H7 (cell line): ENCODE measurements around the gene EIF4A3. TPM values are rescaled to one million over a fixed set of nuclear protein-coding genes. Genes with fewer than 3 reads are reported as not detected.

Experiments
- DNase-seq: peaks from one replicate; pipeline ENCODE4 v3.0.0; 2012
- H3K27me3 ChIP-seq: 2 replicates; pipeline ENCODE4 v1.6.0; 2011; ENCODE audit warnings: mild to moderate bottlenecking, low read length; ENCODE audit not compliant: control insufficient read depth, insufficient read depth
- H3K36me3 ChIP-seq: replicated peaks from 2 replicates; pipeline ENCODE4 v1.5.1; 2011; ENCODE audit warnings: low read length; ENCODE audit not compliant: control insufficient read depth, insufficient read depth
- H3K4me3 ChIP-seq: 2 replicates; pipeline ENCODE4 v1.5.1; 2011; ENCODE audit warnings: low read depth, mild to moderate bottlenecking, control low read depth, low read length, moderate library complexity; ENCODE audit not compliant: insufficient read depth
- total RNA-seq: library from RNA; depleted of rRNA; stranded (reverse); fragments of >200 nt; shearing (Covaris generic); gene quantifications from 2 replicates; pipeline ENCODE4 v1.2.3, GENCODE V29; 2014; rRNA removed

EIF4A3 gene
- total RNA-seq: 126 and 138 TPM in 2 replicates

DNA sequence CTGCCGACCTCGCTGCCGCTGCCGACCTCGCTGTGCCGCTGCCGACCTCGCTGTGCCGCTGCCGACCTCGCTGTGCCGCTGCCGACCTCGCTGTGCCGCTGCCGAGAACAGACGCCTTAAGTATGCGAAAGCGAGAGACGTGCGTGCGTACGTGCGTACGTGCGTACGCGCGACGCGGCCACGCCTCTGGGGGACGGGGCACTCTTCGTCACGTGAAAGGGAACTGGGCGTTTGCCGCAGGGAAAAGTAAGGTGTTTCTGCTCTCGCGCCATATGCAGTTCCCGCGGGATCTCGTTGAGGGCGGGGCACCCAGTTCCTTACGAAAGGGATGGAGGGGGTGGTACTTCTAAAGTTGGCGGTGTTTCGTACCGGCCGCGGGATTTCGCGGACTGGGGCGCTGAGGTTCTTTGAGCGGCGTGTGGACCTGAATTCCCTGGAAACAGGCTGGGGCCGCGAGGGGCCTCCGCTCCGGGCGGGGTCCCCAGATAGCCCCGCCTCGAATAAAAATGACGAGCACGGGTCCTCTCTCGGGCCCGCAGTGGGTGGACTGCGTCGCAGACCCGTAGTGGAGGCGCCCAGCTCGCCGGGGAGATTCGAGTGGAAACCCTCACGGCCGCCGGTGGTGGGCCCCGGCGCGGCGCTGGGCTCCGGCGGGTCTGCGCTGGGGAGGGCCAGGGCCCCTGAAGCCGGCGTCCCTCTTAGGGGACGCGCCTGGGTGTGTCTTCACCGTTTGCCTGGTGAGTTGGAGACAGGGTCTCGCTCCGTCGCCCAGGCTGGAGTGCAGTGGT lies at the start of gene EIF4A3:
EIF4A3 (minus strand) TSS at position 94 of the 788 bp plus-strand sequence. CDS start 167 bp downstream, outside the sequence.
- Histone ChIP-seq H3K4me3 (peak within 1 kb of the TSS; percentile 94), H3K27me3 (no peaks in the 10 kb centered on the region), H3K36me3 (peaks cover 10% of the 10 kb centered on the region)
- DNase-seq: peak; percentile 98

DNA sequence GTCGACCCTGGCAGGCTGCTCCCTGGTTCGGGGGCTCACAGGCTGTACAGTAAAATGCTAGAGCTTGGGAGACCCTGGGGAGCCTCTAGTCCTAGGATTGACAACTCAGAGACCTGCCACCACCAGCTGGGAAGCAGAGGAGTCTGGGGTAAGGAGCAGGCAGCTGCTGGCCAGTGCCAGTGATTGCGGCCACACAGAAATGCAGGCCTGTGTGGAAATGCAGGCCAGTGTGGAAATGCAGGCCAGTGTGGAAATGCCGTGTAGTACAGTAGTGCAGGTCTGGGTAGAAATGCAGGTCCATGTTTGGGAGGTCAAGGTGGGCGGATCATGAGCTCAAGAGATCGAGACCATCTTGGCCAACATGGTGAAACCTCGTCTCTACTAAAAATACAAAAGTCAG lies 49.7 kb upstream of the EIF4A3 start:
- Histone ChIP-seq H3K36me3 (no peaks in the 10 kb centered on the region; the same call in 1 of the 2 replicates), H3K4me3 (no peak overlapping the region), H3K27me3 (no peaks in the 10 kb centered on the region)
- DNase-seq: no peak

DNA sequence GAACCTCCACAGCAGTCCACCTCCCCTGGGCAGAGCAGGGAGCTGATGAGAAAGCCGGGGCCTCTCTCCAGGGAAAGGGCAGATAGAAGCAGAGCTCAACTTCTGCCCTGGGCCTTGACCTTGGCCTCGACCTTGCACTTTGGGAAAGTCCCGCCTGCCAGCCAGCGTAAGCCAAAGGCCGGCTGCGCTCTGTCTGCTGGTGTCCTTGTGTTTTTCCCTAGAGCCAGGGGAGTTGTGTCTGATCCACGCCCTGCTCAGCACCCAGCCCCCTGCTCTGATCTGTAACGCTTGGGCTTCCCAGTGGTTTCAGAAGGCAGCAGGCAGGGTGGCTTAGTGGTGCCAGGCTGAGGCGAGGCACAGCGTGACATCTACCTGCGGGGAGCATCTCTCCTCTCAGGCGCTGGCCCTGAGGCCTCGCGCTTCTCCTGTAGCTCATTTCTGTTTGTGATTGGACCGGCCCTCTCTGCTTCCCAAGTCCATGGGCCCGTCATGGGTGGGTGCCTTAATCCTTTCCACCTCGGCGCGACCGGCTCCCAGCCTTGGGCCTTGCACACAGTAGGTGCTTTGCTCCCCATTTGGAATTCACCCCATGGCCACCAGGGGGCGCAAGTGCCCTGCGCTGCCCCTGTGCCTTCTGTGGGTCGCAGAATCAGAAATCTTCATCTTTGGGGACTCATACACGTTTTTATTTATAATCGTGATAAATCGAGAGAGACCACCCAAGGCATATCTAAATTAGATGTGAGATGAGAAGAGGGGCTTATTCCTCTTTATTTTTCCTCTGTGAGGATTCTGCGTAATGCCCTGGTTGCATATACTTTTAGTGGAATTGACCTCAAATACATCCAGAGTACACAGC lies 49.0 kb upstream of the EIF4A3 start:
- DNase-seq: peak; percentile 89
- H3K27me3 ChIP-seq: no peaks in the 10 kb centered on the region
- H3K36me3 ChIP-seq: no peaks in the 10 kb centered on the region
- no peak overlapping the region for H3K4me3 ChIP-seq

DNA sequence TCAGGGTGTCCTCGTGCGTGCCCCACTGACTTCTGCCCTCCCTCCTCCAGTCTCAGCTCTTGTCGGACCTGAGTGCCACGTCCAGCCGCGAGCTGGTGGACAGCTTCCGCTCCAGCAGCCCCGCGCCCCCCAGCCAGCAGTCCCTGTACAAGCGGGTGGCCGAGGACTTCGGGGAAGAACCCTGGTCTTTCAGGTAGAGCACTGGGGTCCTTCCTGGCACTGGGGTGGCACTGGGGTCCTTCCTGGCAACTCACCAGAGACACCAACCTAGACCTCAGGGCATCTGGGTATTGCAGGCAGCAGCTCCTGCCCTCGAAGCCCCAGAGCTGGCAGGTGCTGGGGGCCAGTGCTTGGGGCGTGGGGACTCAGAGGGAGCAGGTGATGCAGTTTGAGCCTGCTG lies 48.2 kb upstream of the EIF4A3 start:
- H3K36me3 ChIP-seq: no peaks in the 10 kb centered on the region
- no peak overlapping the region for H3K4me3 ChIP-seq
- H3K27me3 ChIP-seq: no peaks in the 10 kb centered on the region
- no peak for DNase-seq

DNA sequence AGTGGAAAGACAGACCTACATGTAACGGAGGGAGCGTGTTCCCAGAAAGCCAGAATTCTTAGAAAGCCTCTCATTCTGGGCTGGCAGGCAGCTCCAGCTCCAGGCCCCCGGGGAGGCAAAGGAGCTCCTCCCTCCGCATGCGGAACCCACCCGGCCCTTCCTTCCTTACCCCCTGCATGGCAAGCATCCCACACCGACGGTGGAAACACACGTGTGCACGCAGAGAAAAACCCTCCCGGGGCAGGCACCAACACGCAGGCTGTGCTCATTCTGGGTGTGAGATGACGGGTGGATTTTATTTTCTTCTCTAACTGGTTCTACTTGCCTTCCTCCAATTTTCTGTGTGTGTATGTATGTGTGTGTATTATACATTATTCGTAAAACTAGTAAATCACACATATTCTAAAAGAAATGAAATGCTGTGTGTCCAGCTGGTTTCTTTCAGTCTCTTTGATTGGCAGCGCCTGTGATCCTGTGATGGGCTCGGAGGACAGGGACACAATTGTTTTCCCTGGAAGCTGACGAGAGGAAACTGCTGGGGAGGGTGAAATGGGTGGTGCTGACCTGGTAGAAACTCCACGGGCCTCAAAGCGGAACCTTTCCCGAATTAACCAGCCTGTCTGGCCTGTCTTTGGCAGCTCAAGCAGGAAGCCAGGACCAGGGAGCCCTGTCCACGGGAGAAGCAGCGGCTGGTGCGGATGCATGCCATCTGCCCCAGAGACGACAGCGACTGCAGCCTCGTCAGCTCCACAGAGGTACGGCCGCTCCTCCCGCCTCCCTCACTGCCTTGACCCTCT lies 45.1 kb upstream of the EIF4A3 start:
- H3K27me3 ChIP-seq: no peaks in the 10 kb centered on the region
- DNase-seq: no peak
- H3K36me3 ChIP-seq: no peaks in the 10 kb centered on the region
- H3K4me3 ChIP-seq: no peak overlapping the region

DNA sequence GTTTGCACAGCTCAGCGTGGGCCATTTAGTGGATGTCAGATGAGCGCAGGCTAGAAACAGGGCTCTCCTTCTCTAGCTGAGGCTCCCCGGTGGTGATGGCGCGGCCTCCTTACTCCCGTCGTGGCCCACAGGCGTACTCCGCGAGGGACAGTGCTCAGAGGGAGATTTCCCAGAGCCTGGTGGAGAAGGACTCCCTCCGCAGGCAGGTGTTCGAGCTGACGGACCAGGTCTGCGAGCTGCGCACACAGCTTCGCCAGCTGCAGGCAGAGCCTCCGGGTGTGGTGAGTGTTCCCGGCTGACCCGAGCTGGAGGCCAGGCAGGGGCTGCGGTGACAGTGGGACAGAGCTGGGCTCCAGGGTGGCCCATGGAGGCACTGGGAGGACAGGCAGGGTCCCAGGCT lies 44.3 kb upstream of the EIF4A3 start:
- H3K4me3 ChIP-seq: no peak overlapping the region
- no peaks in the 10 kb centered on the region for H3K36me3 ChIP-seq
- H3K27me3 ChIP-seq: no peaks in the 10 kb centered on the region
- peak; percentile 87 for DNase-seq

DNA sequence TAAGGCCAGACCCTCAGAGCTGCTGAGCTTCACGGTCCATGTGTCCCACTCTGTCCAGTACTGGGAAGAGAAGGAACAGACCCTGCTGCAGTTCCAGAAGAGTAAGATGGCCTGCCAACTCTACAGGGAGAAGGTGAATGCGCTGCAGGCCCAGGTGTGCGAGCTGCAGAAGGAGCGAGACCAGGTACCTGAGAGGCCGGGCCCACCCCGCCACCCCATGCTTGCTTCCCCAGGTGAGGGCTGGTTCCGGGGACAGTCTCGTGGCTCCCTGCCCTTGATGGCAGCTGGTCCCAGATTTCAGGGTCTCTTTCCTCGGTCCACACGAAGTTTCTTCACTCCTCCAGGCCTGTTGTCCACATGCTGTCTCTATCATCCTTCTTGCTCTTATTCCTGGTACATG lies 43.8 kb upstream of the EIF4A3 start:
- H3K4me3 ChIP-seq: no peak overlapping the region
- no peaks in the 10 kb centered on the region for H3K27me3 ChIP-seq
- H3K36me3 ChIP-seq: no peaks in the 10 kb centered on the region
- DNase-seq: no peak

DNA sequence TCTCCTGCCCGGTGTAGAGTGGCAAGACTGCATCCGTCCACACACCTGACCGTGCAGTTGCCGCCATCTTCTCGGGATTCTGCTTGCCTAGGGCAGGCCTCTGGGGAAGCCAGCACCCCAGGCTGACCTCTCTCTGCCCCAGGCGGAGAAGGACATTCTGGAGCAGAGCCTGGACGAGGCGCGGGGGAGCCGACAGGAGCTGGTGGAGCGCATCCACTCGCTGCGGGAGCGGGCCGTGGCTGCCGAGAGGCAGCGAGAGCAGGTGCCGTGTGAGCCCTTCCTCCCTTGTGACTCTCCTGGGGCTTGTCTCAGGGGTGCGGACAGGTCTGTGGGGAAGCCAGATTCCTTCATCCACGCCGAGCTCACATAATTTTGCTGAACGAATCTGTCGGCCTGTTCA lies 42.7 kb upstream of the EIF4A3 start:
- no peaks in the 10 kb centered on the region for H3K36me3 ChIP-seq
- DNase-seq: no peak
- H3K4me3 ChIP-seq: no peak overlapping the region
- H3K27me3 ChIP-seq: no peaks in the 10 kb centered on the region

DNA sequence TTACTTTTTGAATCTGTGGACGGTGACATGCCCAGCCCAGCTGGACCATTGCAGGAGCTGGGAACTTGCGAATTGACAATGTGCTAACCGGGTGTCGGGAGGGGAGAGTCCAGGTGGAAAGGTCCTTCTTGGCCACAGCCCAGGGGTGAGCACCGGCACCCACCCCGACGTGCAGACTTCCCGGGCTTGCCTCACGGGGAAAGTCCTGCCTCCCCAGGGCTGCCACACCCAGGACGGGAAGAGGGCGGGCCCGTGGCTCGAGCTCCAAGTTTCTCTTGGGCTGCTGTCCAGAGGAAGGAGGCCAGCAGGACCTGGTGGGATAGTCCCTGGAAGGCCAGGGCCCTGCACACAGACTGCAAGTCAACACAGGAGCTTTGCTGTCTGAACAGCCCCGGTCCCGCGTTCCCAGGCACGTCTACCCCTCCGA lies 40.6 kb upstream of the EIF4A3 start:
- no peaks in the 10 kb centered on the region for H3K36me3 ChIP-seq
- H3K4me3 ChIP-seq: no peak overlapping the region
- DNase-seq: no peak

DNA sequence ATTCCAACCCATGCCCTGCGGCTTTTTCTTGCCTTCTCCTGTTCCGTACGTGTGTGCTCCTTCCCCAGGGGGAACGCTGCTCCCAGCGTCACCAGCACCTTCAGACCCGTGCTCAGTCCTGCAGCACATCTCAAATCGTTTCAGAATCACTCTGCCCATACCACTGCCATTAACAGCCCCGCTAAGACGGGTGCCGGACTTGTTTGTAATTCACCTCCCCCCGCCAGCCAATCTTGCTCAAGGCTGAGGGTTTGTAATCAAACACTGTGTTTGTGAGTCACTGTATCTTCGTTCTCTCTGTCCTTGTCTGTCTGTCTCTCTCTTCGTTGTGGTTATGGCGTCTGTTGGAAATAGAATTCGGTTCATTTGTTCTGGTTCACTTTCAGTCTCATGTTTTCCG lies 40.2 kb upstream of the EIF4A3 start:
- no peak overlapping the region for H3K4me3 ChIP-seq

More for the DNA sequence above, 40.6 kb upstream of the EIF4A3 start:
- H3K27me3 ChIP-seq: no peaks in the 10 kb centered on the region

DNA sequence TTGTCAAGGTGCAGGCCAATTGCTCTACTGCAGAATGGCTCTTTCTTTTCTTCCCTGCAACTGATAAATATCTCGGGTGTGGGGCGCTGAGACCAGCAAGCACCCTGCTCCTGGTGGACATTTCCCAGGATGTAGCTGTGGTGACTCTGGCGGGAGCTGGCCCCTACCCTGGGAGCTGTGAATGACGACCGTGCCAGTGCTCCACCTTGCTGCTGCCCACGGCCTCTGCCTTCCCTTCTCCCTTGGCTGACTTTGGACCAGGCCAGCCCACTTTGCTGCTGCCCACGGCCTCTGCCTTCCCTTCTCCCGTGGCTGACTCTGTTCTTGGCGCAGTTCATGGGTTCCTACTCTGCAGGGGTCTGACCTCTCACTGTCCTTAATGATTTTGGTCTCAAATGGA lies 39.0 kb upstream of the EIF4A3 start:
- no peak overlapping the region for H3K4me3 ChIP-seq
- DNase-seq: peak; percentile 66
- H3K36me3 ChIP-seq: no peaks in the 10 kb centered on the region
- no peaks in the 10 kb centered on the region for H3K27me3 ChIP-seq

More for the DNA sequence above, 40.2 kb upstream of the EIF4A3 start:
- no peak for DNase-seq
- Histone ChIP-seq H3K36me3 (no peaks in the 10 kb centered on the region), H3K27me3 (no peaks in the 10 kb centered on the region)

DNA sequence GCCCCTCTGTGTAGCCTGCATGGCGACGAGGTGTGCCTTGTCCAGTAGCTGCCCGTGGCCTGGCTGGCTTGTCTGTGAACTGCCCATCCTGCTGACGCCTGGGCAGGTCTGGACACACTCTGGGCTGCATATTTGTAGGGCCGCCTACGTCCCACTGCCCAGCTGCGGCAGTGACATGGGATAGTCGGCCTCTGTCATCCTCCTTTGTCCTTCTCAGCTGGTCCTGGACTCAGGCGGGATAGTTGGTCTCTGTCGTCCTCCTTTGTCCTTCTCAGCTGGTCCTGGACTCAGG lies 37.4 kb upstream of the EIF4A3 start:
- no peak for DNase-seq
- Histone ChIP-seq H3K4me3 (no peak overlapping the region), H3K36me3 (no peaks in the 10 kb centered on the region), H3K27me3 (no peaks in the 10 kb centered on the region)

DNA sequence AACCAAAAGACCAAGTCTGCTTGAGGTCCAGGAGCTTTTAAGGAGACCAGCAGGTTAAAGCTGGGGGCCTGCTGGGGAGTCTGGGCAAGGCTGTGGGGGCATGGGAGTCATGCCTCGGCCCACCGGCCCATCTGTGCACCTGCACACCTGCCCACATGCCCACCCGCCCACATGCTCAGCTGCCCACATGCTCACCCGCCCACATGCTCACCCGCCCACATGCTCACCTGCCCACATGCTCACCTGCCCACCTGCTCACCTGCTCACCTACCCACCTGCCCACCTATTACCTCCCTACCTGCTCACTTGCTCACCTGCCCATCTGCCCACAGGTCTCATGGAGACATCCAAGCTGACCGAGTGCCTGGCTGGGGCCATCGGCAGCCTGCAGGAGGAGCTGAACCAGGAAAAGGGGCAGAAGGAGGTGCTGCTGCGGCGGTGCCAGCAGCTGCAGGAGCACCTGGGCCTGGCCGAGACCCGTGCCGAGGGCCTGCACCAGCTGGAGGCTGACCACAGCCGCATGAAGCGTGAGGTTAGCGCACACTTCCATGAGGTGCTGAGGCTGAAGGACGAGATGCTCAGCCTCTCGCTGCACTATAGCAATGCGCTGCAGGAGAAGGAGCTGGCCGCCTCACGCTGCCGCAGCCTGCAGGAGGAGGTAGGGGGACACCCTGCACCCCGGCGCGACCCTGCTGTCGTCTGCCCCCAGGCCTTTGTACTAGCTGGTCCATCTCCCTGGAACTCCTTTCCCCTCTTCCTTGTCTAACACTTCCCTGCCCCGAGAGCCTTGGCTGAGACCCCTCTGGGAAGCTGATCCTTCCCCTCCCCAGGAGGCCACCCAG lies 36.9 kb upstream of the EIF4A3 start:
- no peaks in the 10 kb centered on the region for H3K27me3 ChIP-seq
- H3K4me3 ChIP-seq: no peak overlapping the region
- DNase-seq: peak; percentile 72
- H3K36me3 ChIP-seq: no peaks in the 10 kb centered on the region

DNA sequence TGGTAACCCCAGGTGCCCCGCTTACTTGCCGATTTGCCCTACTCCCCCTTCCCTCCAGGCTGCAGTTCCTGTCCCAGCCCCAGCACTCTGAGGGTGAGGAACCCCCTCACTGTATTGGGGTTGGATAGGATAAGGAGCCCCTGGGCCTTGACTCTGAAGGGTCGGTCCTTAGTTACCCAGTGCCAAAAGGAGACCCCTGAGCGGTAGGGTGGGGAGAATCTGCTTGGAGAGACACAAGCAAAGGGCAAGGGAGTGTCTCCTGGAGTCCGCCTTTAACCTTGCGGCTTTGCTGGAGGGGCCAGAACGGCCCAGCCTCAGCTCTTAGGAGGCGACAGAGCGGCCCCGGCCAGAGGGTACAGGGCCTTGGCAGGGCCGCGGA lies 35.9 kb upstream of the EIF4A3 start:
- Histone ChIP-seq H3K4me3 (no peak overlapping the region), H3K36me3 (no peaks in the 10 kb centered on the region), H3K27me3 (no peaks in the 10 kb centered on the region)
- DNase-seq: peak; percentile 50
